ENCODE measurements around the gene ECD.
A peak's percentile ranks its signal among the peaks of the same experiment; 100 is the strongest.

ECD gene

DNA sequence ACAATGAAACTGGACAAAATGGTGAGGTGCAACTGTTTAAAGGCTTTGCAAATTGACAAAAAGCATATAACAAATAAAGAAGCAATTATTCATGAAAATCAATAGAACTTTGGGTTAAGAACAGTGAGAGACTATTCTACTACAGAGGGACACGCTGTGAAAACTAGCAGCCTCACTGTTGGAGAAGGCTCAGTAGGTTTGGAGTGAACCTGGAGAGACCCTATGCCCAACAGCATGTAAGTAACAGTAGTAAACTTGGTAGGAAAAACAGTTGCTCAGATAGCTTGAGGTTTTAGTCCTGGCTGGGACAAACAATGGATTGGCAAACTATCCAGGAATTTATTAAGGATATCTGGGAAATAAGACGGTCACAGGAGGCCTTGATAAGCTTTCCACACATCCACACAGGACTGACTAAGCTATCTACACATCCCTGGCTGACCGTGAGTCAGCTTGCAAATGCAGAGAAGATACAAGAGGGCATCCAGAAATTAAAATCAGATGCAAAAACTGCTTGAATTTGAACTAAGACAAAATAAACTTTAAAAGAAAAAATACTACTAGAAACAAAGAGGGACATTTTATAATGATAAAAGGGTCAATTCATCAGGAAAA, 16.0 kb upstream of the ECD start:
- Histone ChIP-seq H3K4me3 (ENCODE audit: low read length) (no peak overlapping the region), H3K9me3 (ENCODE audit: insufficient read depth, low read depth, low read length) (no peaks in the 10 kb centered on the region), H3K9ac (ENCODE audit: low read depth, low read length) (no peak overlapping the region), H3K27me3 (ENCODE audit: insufficient read depth, low read length) (no peaks in the 10 kb centered on the region), H3K27ac (ENCODE audit: low read length) (no peak overlapping the region), H3K36me3 (ENCODE audit: insufficient read depth, low read depth, low read length) (peaks cover 20% of the 10 kb centered on the region), H3K4me1 (ENCODE audit: insufficient read depth, low read length) (no peaks in the 10 kb centered on the region)

DNA sequence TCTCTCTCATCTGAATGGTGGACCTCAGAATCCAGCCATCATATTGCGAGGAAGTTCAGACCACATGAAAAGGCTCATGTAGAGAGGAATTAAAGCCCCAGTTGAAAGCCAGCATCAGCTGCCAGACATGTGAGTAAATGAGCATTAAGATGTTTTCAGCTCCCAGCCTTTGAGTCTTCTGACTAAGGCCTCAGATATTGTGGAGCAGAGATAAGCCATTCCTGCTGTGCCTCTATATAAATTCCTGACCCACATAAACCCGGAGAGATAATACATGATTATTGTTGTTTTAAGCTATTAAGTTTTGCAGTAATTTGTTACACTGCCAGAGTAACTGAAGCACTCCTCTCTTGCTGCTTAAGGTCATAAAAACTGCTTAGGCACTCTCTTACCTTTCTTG, 14.8 kb upstream of the ECD start:
- no peak overlapping the region for H3K9ac ChIP-seq (ENCODE audit: low read depth, low read length)

DNA sequence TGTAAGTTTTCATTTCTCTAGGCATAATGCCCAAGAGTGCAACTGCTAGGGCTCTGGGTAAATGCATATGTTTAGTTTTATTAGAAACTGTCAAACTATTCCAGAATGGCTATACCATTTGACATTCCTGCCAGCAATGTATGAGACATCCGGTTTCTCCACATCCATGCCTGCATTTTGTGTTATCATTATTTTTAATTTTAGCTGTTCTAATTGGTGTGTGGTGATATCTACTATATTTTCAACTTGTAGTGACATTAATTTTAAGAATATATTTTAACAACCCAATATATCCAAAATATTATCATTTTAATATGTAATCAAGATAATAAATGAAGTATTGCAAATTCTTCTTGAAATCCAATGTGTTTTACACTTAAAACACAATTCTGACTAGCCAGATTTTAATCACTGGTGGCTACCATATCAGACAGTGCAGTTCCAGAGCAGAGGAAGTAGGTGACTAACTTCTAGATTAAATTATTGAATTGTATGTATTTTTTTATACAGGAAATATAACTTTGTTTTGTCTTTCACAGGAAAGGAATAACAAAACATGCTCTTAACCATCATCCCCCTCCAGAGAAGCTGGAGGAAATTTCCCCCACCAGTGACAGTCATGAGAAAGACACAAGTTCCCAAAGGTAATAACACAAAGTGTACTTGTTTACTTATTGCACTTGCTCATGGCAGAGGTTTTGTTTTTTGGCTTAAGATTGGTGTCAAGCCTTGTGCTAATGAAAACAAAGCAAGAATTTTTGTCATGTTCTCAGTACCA, 6.5 kb upstream of the ECD start:
- H3K9ac ChIP-seq (ENCODE audit: low read depth, low read length): no peak overlapping the region
- no peaks in the 10 kb centered on the region for H3K4me1 ChIP-seq (ENCODE audit: insufficient read depth, low read length)

More for the DNA sequence above, 14.8 kb upstream of the ECD start:
- H3K27ac ChIP-seq (ENCODE audit: low read length): no peak overlapping the region
- H3K27me3 ChIP-seq (ENCODE audit: insufficient read depth, low read length): no peaks in the 10 kb centered on the region
- no peaks in the 10 kb centered on the region for H3K9me3 ChIP-seq (ENCODE audit: insufficient read depth, low read depth, low read length)
- H3K4me1 ChIP-seq (ENCODE audit: insufficient read depth, low read length): no peaks in the 10 kb centered on the region
- peaks cover 20% of the 10 kb centered on the region for H3K36me3 ChIP-seq (ENCODE audit: insufficient read depth, low read depth, low read length)
- H3K4me3 ChIP-seq (ENCODE audit: low read length): no peak overlapping the region

DNA sequence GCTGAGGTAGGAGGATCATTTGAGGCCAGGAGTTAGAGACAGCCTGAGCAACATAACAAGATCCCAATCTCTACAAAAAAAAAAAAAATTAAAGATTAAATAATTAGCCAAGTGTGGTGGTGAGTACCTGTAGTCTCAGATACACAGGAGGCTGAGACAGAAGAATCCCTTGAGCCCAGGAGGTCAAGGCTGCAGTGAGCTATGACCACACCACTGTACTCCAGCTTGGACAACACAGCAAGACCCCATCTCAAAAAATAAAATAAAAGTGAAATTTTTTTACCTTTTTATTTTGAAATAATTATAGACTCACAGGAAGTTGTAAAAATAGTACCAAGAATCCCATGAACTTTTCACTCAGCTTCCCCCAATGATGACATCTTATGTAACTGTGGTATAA, 5.1 kb upstream of the ECD start:
- H3K27me3 ChIP-seq (ENCODE audit: insufficient read depth, low read length): no peaks in the 10 kb centered on the region
- H3K27ac ChIP-seq (ENCODE audit: low read length): no peak overlapping the region
- no peak overlapping the region for H3K9ac ChIP-seq (ENCODE audit: low read depth, low read length)
- H3K4me1 ChIP-seq (ENCODE audit: insufficient read depth, low read length): no peaks in the 10 kb centered on the region
- no peaks in the 10 kb centered on the region for H3K9me3 ChIP-seq (ENCODE audit: insufficient read depth, low read depth, low read length)
- peaks cover 10% of the 10 kb centered on the region; the same call in 1 of the 2 replicates for H3K36me3 ChIP-seq (ENCODE audit: insufficient read depth, low read depth, low read length)
- H3K4me3 ChIP-seq (ENCODE audit: low read length): no peak overlapping the region

More for the DNA sequence above, 6.5 kb upstream of the ECD start:
- Histone ChIP-seq H3K4me3 (ENCODE audit: low read length) (no peak overlapping the region), H3K27ac (ENCODE audit: low read length) (no peak overlapping the region), H3K36me3 (ENCODE audit: insufficient read depth, low read depth, low read length) (peaks cover 10% of the 10 kb centered on the region; the same call in 1 of the 2 replicates), H3K27me3 (ENCODE audit: insufficient read depth, low read length) (no peaks in the 10 kb centered on the region), H3K9me3 (ENCODE audit: insufficient read depth, low read depth, low read length) (no peaks in the 10 kb centered on the region)

DNA sequence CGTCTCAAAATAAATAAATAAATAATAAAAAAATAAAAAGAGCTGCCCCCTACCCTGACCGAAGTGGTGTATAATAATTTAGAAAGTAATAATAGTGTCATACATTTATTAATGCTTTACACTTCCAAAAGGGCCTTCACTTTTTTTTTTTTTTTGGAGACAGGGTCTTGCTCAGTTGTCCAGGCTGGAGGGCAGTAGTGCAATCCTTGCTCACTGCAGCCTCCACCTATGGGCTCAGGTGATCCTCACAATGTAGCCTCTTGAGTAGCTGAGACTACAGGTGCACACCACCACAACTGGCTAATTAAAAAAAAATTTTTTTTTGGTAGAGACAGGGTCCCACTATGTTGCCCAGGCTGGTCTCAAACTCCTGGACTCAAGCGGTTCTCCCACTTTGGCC, 1.5 kb upstream of the ECD start:
- Histone ChIP-seq H3K4me1 (ENCODE audit: insufficient read depth, low read length) (no peaks in the 10 kb centered on the region), H3K36me3 (ENCODE audit: insufficient read depth, low read depth, low read length) (0 out of 2 replicates have a peak, but pooled peaks cover 3% of the 10 kb centered on the region), H3K9ac (ENCODE audit: low read depth, low read length) (no peak overlapping the region), H3K9me3 (ENCODE audit: insufficient read depth, low read depth, low read length) (no peaks in the 10 kb centered on the region), H3K27ac (ENCODE audit: low read length) (no peak overlapping the region), H3K4me3 (ENCODE audit: low read length) (no peak overlapping the region), H3K27me3 (ENCODE audit: insufficient read depth, low read length) (no peaks in the 10 kb centered on the region)

DNA sequence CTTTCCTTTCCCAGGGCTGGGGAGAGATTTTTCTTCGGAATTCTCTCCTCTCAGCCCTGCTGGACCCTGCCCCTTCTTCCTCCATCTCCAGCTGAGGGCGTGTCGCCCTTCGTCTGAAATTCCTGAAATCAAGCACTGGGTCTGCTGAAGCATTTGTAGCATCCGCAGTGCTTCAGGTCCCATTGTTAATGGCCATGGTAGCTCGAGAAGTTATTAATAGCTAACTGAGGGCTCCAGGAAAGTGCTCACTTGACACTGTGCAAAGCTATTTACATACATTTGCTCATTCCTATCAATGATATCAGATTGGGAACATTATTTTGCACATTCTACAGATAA, 626 bp upstream of the ECD start:
- Histone ChIP-seq H3K9ac (ENCODE audit: low read depth, low read length) (peak overlapping the region; percentile 92), H3K9me3 (ENCODE audit: insufficient read depth, low read depth, low read length) (no peaks in the 10 kb centered on the region), H3K4me3 (ENCODE audit: low read length) (peak overlapping the region; percentile 93), H3K36me3 (ENCODE audit: insufficient read depth, low read depth, low read length) (peaks cover 8% of the 10 kb centered on the region; the same call in 1 of the 2 replicates), H3K27me3 (ENCODE audit: insufficient read depth, low read length) (no peaks in the 10 kb centered on the region), H3K27ac (ENCODE audit: low read length) (peak overlapping the region; percentile 91), H3K4me1 (ENCODE audit: insufficient read depth, low read length) (no peaks in the 10 kb centered on the region)

DNA sequence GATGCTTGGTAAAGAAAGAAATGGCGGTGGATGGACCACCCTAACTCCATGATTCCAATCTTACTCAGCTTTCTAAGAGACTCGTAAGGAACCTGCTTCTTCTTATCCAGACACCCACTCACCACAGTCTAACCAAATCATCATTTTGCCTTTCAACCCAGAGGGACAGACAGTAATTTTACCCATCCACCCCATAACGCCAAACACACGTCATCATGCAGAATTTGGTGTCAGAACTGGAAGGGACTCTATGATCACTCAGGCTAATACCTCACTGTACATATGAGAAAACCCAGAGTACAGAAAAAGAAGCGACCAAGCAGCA, 388 bp downstream of the ECD start:
- H3K4me1 ChIP-seq (ENCODE audit: insufficient read depth, low read length): no peaks in the 10 kb centered on the region
- peak overlapping the region; percentile 93 for H3K4me3 ChIP-seq (ENCODE audit: low read length)
- H3K9ac ChIP-seq (ENCODE audit: low read depth, low read length): peak overlapping the region; percentile 92
- no peaks in the 10 kb centered on the region for H3K9me3 ChIP-seq (ENCODE audit: insufficient read depth, low read depth, low read length)
- no peaks in the 10 kb centered on the region for H3K27me3 ChIP-seq (ENCODE audit: insufficient read depth, low read length)
- H3K27ac ChIP-seq (ENCODE audit: low read length): no peak overlapping the region
- H3K36me3 ChIP-seq (ENCODE audit: insufficient read depth, low read depth, low read length): peaks cover 18% of the 10 kb centered on the region

DNA sequence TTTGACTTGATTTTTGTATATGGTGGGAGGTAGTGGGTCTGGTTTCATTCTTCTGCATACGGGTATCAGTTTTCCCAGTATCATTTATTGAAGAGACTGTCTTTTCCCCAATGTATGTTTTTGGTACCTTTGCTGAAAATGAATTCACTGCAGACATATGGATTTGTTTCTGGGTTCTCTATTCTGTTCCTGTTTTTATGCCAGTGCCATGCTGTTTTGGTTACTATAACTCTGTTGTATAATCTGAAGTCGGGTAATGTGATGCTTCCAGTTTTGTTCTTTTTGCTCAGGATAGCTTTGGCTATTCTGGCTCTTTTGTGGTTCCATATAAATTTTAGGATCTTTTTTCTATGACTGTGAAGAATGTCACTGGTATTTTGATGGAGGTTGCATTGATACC, 836 bp downstream of the ECD start:
- H3K4me3 ChIP-seq (ENCODE audit: low read length): peak overlapping the region; percentile 93
- H3K9me3 ChIP-seq (ENCODE audit: insufficient read depth, low read depth, low read length): no peaks in the 10 kb centered on the region
- H3K9ac ChIP-seq (ENCODE audit: low read depth, low read length): peak overlapping the region; percentile 92; the same call in 1 of the 2 replicates
- H3K27me3 ChIP-seq (ENCODE audit: insufficient read depth, low read length): no peaks in the 10 kb centered on the region
- no peaks in the 10 kb centered on the region for H3K4me1 ChIP-seq (ENCODE audit: insufficient read depth, low read length)
- no peak overlapping the region for H3K27ac ChIP-seq (ENCODE audit: low read length)
- H3K36me3 ChIP-seq (ENCODE audit: insufficient read depth, low read depth, low read length): peaks cover 22% of the 10 kb centered on the region

DNA sequence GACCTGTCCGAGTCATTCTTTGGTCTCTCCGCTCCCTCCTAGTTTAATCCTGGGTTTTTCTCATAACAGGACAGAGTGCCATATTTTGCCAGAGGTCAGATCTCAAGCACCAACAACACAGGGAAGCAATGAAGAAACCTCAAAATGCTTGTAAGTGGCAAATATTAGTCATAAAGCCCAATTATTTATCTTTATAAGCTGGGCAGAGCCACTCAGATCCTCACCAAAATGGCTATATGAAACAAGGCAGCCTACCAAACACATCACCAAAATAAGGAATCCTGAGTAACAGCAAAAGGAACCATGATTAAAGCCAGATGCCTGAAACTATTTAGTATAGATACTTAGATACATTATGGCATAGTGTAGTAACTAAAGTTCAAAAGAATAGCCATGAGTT, 4.7 kb downstream of the ECD start:
- Histone ChIP-seq H3K36me3 (ENCODE audit: insufficient read depth, low read depth, low read length) (peaks cover 36% of the 10 kb centered on the region), H3K9me3 (ENCODE audit: insufficient read depth, low read depth, low read length) (no peaks in the 10 kb centered on the region), H3K9ac (ENCODE audit: low read depth, low read length) (no peak overlapping the region), H3K4me3 (ENCODE audit: low read length) (no peak overlapping the region), H3K27me3 (ENCODE audit: insufficient read depth, low read length) (no peaks in the 10 kb centered on the region), H3K27ac (ENCODE audit: low read length) (no peak overlapping the region), H3K4me1 (ENCODE audit: insufficient read depth, low read length) (no peaks in the 10 kb centered on the region)

DNA sequence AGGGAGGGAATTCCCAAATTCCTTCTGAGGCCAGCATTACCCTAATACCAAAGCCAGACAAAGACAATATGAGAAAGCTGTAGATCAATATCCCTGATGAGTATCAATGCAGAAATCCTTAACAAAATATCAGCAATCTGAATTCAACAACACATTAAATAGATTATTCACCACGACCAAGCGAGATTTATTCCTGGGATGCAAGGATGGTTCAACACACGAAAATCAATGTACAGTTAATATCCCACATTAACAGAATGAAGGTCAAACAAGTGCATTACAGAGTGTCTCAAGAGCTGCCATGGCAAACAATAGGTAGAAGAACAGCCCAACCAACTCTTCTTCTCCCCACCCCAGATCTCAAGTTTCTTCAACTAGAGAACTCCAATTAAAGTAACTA, 6.1 kb downstream of the ECD start:
- Histone ChIP-seq H3K27me3 (ENCODE audit: insufficient read depth, low read length) (no peaks in the 10 kb centered on the region), H3K4me3 (ENCODE audit: low read length) (no peak overlapping the region), H3K4me1 (ENCODE audit: insufficient read depth, low read length) (no peaks in the 10 kb centered on the region), H3K9ac (ENCODE audit: low read depth, low read length) (no peak overlapping the region), H3K36me3 (ENCODE audit: insufficient read depth, low read depth, low read length) (peaks cover 42% of the 10 kb centered on the region), H3K9me3 (ENCODE audit: insufficient read depth, low read depth, low read length) (no peaks in the 10 kb centered on the region), H3K27ac (ENCODE audit: low read length) (no peak overlapping the region)

DNA sequence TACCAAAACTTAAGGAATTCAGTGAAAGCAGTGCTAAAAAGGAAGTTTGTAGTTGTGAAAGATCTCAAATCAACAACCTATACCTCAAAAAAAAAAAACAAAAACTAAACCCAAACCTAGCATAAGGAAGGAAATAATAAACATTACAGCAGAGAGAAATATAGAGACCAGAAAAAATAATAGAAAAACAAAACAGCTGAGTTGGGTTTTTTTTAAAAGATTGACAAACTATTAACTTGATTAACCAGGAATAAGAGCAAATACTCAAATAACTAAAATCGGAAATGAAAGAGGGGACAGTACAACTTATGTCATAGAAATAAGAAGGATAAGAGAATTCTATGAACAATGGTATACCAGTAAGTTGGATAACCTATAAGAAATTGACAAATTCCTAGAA, 6.7 kb downstream of the ECD start:
- Histone ChIP-seq H3K9ac (ENCODE audit: low read depth, low read length) (no peak overlapping the region), H3K4me1 (ENCODE audit: insufficient read depth, low read length) (no peaks in the 10 kb centered on the region), H3K27ac (ENCODE audit: low read length) (no peak overlapping the region), H3K9me3 (ENCODE audit: insufficient read depth, low read depth, low read length) (no peaks in the 10 kb centered on the region), H3K27me3 (ENCODE audit: insufficient read depth, low read length) (no peaks in the 10 kb centered on the region), H3K4me3 (ENCODE audit: low read length) (no peak overlapping the region), H3K36me3 (ENCODE audit: insufficient read depth, low read depth, low read length) (peaks cover 48% of the 10 kb centered on the region)

DNA sequence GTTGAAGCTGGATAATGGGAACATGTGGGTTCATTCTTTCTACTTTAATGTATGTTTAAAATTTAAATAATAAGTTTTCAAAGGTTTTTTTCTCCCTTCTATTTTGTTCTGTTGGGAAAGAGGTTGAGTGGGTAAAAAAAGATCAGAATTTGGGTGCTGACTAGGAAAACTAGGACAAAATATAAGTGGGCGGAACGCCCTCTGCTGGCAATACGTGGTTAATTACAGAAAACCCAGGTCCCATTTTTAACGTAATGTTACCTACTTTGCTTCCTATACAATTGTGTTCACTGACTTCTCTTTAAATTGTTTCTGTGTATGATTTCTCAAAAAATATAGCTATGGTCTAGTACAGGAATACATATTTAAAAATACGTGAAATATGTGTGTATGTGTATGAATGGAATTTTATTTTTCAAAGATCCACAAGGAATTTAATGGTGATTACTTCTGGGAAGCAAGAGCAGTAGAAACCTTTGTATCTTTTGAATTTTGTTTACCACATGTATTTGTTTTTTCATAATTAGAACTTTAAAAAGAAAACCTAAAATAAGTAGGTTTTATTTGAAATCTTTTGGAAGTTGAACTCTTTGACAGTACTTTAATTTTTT, 8.7 kb downstream of the ECD start:
- Histone ChIP-seq H3K27me3 (ENCODE audit: insufficient read depth, low read length) (no peaks in the 10 kb centered on the region), H3K27ac (ENCODE audit: low read length) (no peak overlapping the region), H3K9ac (ENCODE audit: low read depth, low read length) (no peak overlapping the region), H3K4me3 (ENCODE audit: low read length) (no peak overlapping the region), H3K9me3 (ENCODE audit: insufficient read depth, low read depth, low read length) (no peaks in the 10 kb centered on the region), H3K4me1 (ENCODE audit: insufficient read depth, low read length) (no peaks in the 10 kb centered on the region), H3K36me3 (ENCODE audit: insufficient read depth, low read depth, low read length) (peaks cover 57% of the 10 kb centered on the region)

All from iPS-20b (cell line).